H1 (cell line): ENCODE data around the gene EBNA1BP2. TPM values are rescaled to one million over a fixed set of nuclear protein-coding genes. Genes with fewer than 3 reads are reported as not detected.
"Not testable (repeated sequence)": the region's sequence is repeated elsewhere in the genome, so short reads cannot be mapped to it uniquely, and the experiment has no call there.

Experiments used
- CTCF ChIA-PET: fragments of 300-600 bp; sonication (Branson Sonifier 250); formaldehyde crosslinking; loops from one replicate; lab custom pipeline; 2021; ENCODE audit not compliant: partially characterized antibody; lab: Charles Lee
- POLR2A ChIA-PET: fragments of 300-600 bp; sonication (Branson Sonifier 250); formaldehyde crosslinking; loops from one replicate; lab custom pipeline; 2021; ENCODE audit warnings: inconsistent platforms; ENCODE audit not compliant: partially characterized antibody; lab: Charles Lee
- DNase-seq, 2 experiments: peaks; one replicate each; pipeline versions ENCODE4 v3.0.0 to v3.0.0-alpha.2; 2010 to 2022; ENCODE audit warnings: low spot score in 2 of 2, low read depth in 1 of 2, mixed read lengths in 1 of 2
- FAIRE-seq: peaks from 2 replicates; lab custom pipeline; 2011; peaks lifted over from hg19 to GRCh38; lab: Jason Lieb, UNC
- H2AFZ ChIP-seq: 2 replicates; pipeline ENCODE4 v1.8.1; 2012; ENCODE audit warnings: low read length, inconsistent platforms
- H2AK5ac ChIP-seq: 2 replicates; pipeline ENCODE4 v1.6.1; 2013; ENCODE audit warnings: low read depth, low read length
- H2BK120ac ChIP-seq: replicated peaks from 2 replicates; pipeline ENCODE3; 2013; ENCODE audit warnings: low read depth, low read length, inconsistent platforms
- H2BK12ac ChIP-seq: 2 replicates; pipeline ENCODE4 v1.6.1; 2013; ENCODE audit warnings: low read depth, low read length
- H2BK15ac ChIP-seq: 2 replicates; pipeline ENCODE4 v1.6.1; 2013; ENCODE audit warnings: low read length
- H2BK20ac ChIP-seq: 2 replicates; pipeline ENCODE4 v1.6.1; 2013; ENCODE audit warnings: low read length
- H2BK5ac ChIP-seq: 2 replicates; pipeline ENCODE4 v1.6.1; 2013; ENCODE audit warnings: low read depth, low read length
- H3K14ac ChIP-seq: 2 replicates; pipeline ENCODE4 v1.6.1; 2013; ENCODE audit warnings: inconsistent platforms; ENCODE audit not compliant: insufficient read length
- H3K18ac ChIP-seq: 2 replicates; pipeline ENCODE4 v1.6.1; 2013; ENCODE audit warnings: low read length; ENCODE audit errors: extremely low read depth
- H3K23ac ChIP-seq: 2 replicates; pipeline ENCODE4 v1.6.1; 2013; ENCODE audit warnings: inconsistent platforms; ENCODE audit not compliant: insufficient read length
- H3K23me2 ChIP-seq: 2 replicates; pipeline ENCODE4 v1.6.1; 2013; ENCODE audit warnings: low read depth, low read length
- H3K27ac ChIP-seq: 2 replicates; pipeline ENCODE4 v1.6.1; 2011; ENCODE audit warnings: low read depth, low read length, inconsistent platforms
- H3K27me3 ChIP-seq, 4 experiments: replicated peaks in 1 of 4; 1 replicate in 1 of 4; 2 replicates in 3 of 4; pipeline versions ENCODE4 v1.6.1 to v1.8.1; 2011 to 2013; ENCODE audit warnings: low read length in 3 of 4, mild to moderate bottlenecking in 3 of 4, inconsistent platforms in 2 of 4, mixed read lengths in 2 of 4, moderate library complexity in 1 of 4; ENCODE audit not compliant: control insufficient read depth in 3 of 4, insufficient read depth in 3 of 4; ENCODE audit errors: extremely low read depth in 1 of 4
- H3K36me3 ChIP-seq, 4 experiments: 2 replicates each; pipeline versions ENCODE4 v1.6.1 to v1.8.1; 2011 to 2013; ENCODE audit warnings: mild to moderate bottlenecking in 4 of 4, low read length in 3 of 4, moderate library complexity in 2 of 4, control low read depth in 1 of 4, inconsistent platforms in 1 of 4; ENCODE audit not compliant: insufficient read depth in 4 of 4, control insufficient read depth in 2 of 4
- H3K4ac ChIP-seq: replicated peaks from 2 replicates; pipeline ENCODE3; 2013; ENCODE audit warnings: low read length, low read depth, mixed read lengths, inconsistent platforms; ENCODE audit not compliant: insufficient read length
- H3K4me1 ChIP-seq, 4 experiments: replicated peaks in 1 of 4; 1 replicate in 1 of 4; 2 replicates in 3 of 4; pipeline versions ENCODE4 v1.6.1 to v1.8.1; 2011 to 2013; ENCODE audit warnings: low read length in 3 of 4, inconsistent platforms in 2 of 4, mixed read lengths in 1 of 4; ENCODE audit not compliant: insufficient read depth in 4 of 4, control insufficient read depth in 3 of 4
- H3K4me2 ChIP-seq, 2 experiments: 2 replicates each; pipeline versions ENCODE4 v1.6.1 to v1.8.1; 2011 to 2013; ENCODE audit warnings: low read depth in 2 of 2, low read length in 2 of 2, control low read depth in 1 of 2, inconsistent platforms in 1 of 2, mild to moderate bottlenecking in 1 of 2; ENCODE audit not compliant: insufficient read depth in 1 of 2
- H3K4me3 ChIP-seq, 4 experiments: fragments of 200-600, 300-600 bp in 1 of 4; sonication (generic), shearing (Covaris generic), sonication (Bioruptor Twin) in 1 of 4; 2 replicates each; pipeline versions ENCODE4 v1.5.1 to v1.8.1; 2011 to 2016; ENCODE audit warnings: low read length in 4 of 4, low read depth in 3 of 4, control low read depth in 2 of 4, inconsistent platforms in 2 of 4, mild to moderate bottlenecking in 2 of 4, mixed read lengths in 1 of 4, moderate library complexity in 1 of 4; ENCODE audit not compliant: insufficient read depth in 2 of 4; ENCODE audit errors: extremely low read depth in 1 of 4
- H3K56ac ChIP-seq: replicated peaks from 2 replicates; pipeline ENCODE3; 2013; ENCODE audit warnings: low read depth, mild to moderate bottlenecking, mixed read lengths, low read length, inconsistent platforms; ENCODE audit not compliant: insufficient read length
- H3K79me1 ChIP-seq: 2 replicates; pipeline ENCODE4 v1.6.1; 2013; ENCODE audit warnings: low read depth, low read length, control low read depth
- H3K79me2 ChIP-seq, 2 experiments: 2 replicates each; pipeline versions ENCODE4 v1.6.1 to v1.8.1; 2012 to 2013; ENCODE audit warnings: low read length in 2 of 2, mild to moderate bottlenecking in 2 of 2, inconsistent platforms in 1 of 2; ENCODE audit not compliant: insufficient read depth in 2 of 2, control insufficient read depth in 1 of 2
- H3K9ac ChIP-seq, 4 experiments: replicated peaks in 1 of 4; 1 replicate in 1 of 4; 2 replicates in 3 of 4; pipeline versions ENCODE4 v1.6.1 to v1.8.1; 2011 to 2013; ENCODE audit warnings: low read depth in 3 of 4, low read length in 3 of 4, control low read depth in 2 of 4, mild to moderate bottlenecking in 2 of 4, moderate library complexity in 2 of 4, inconsistent platforms in 1 of 4; ENCODE audit errors: extremely low read depth in 1 of 4
- H3K9me3 ChIP-seq, 2 experiments: 2 replicates each; pipeline versions ENCODE4 v1.6.1 to v1.8.1; 2012 to 2013; ENCODE audit warnings: mild to moderate bottlenecking in 2 of 2, moderate library complexity in 2 of 2, control low read depth in 1 of 2, inconsistent platforms in 1 of 2, low read depth in 1 of 2, low read length in 1 of 2, mixed read lengths in 1 of 2; ENCODE audit not compliant: insufficient read depth in 2 of 2
- H4K20me1 ChIP-seq, 2 experiments: replicated peaks in 1 of 2; 2 replicates each; pipeline versions ENCODE3 to v1.8.1; 2011 to 2013; ENCODE audit warnings: inconsistent platforms in 2 of 2, low read length in 2 of 2, mild to moderate bottlenecking in 1 of 2; ENCODE audit not compliant: insufficient read depth in 2 of 2, control insufficient read depth in 1 of 2
- H4K5ac ChIP-seq: 2 replicates; pipeline ENCODE4 v1.6.1; 2013; ENCODE audit warnings: low read length, low read depth, mixed read lengths, inconsistent platforms; ENCODE audit not compliant: insufficient read length
- H4K8ac ChIP-seq: 2 replicates; pipeline ENCODE4 v1.8.0; 2013; ENCODE audit warnings: mild to moderate bottlenecking, moderate library complexity, low read length, inconsistent platforms; ENCODE audit not compliant: insufficient read depth; ENCODE audit errors: extremely low read depth
- H4K91ac ChIP-seq: replicated peaks from 2 replicates; pipeline ENCODE3; 2013; ENCODE audit warnings: low read length, mixed read lengths, inconsistent platforms; ENCODE audit not compliant: insufficient read length
- WGBS, 2 experiments: shearing (Covaris generic) in 1 of 2; methylation state at CpG; one replicate each; pipeline versions ENCODE4 v1.1.6 to v1.1.7; 2013 to 2015; ENCODE audit warnings: low lambda C conversion rate in 2 of 2, mixed read lengths in 2 of 2, inconsistent platforms in 1 of 2, low coverage in 1 of 2, missing lambda C conversion rate in 1 of 2; ENCODE audit not compliant: insufficient replicate concordance in 2 of 2, insufficient coverage in 1 of 2, insufficient read length in 1 of 2; ENCODE audit errors: extremely low coverage in 1 of 2, missing lambda C conversion rate in 1 of 2; 5-methylcytosine and 5-hydroxymethylcytosine counted together
- polyA plus RNA-seq, 7 experiments: library from polyadenylated mRNA; depleted of rRNA in 3 of 7; stranded (reverse) in 5 of 7; unstranded in 2 of 7; fragments of >200 nt in 5 of 7; fragments of 200-250 nt in 2 of 7; gene quantifications; 1 replicate in 5 of 7; 2 replicates in 1 of 7; 4 replicates in 1 of 7; pipeline versions ENCODE4 v1.2.1 to v1.2.3, GENCODE V29; 2011 to 2013; ENCODE audit warnings: missing spikeins in 2 of 7, mixed read lengths in 2 of 7
- total RNA-seq: library from RNA; stranded (reverse); fragmentation: NEBNext Ultra II Directional; extraction: Animal tissue kit (Norgen Biotek cat#: 25700); gene quantifications from 2 replicates; pipeline ENCODE4 v1.2.1, GENCODE V29; 2021

Gene EBNA1BP2
- total and polyA plus RNA-seq, 2 of the 8 experiments (the other 6 are each of a cell fraction or from before 2014, with no cell fraction given), result 31.0 to 104 TPM

DNA sequence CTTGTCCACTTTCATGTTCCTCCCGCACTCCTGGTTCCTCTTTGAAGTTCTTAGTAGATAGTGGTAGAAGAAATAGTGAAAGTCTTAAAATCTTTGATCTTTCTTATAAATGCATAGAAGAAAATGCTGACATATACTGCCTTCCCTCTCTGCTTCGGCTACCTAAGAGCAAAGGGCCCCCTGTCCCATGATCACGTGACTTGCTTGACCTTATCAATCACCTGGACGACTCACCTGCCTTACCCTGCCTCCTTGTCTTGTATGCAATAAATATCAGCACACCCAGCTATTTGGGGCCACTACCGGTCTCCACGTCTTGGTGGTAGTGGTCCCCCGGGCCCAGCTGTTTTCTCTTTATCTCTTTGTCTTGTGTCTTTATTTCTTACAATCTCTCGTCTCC is 32.8 kb downstream of the EBNA1BP2 start:
- H3K14ac ChIP-seq, H3K79me1 ChIP-seq, H2BK15ac ChIP-seq, H3K4me2 ChIP-seq, POLR2A ChIA-PET, H2AK5ac ChIP-seq, H4K91ac ChIP-seq, H3K79me2 ChIP-seq, H4K8ac ChIP-seq, H3K56ac ChIP-seq, H3K23me2 ChIP-seq, H3K18ac ChIP-seq, H3K27ac ChIP-seq, H3K27me3 ChIP-seq, H4K20me1 ChIP-seq, H2AFZ ChIP-seq, CTCF ChIA-PET, H2BK5ac ChIP-seq, H2BK120ac ChIP-seq, FAIRE-seq, H3K4me3 ChIP-seq, H4K5ac ChIP-seq, H3K4ac ChIP-seq, H2BK20ac ChIP-seq, H3K36me3 ChIP-seq, H2BK12ac ChIP-seq, H3K9ac ChIP-seq, DNase-seq, H3K4me1 ChIP-seq, H3K23ac ChIP-seq: not testable (repeated sequence)
- peaks cover 11 to 12% of the 10 kb centered on the region in 2 experiments; a peak in 3 of 4 replicates for H3K9me3 ChIP-seq
- 91% methylated on average over 8 of the region's 8 CpGs; no CpG with 5 or more reads in 1 of the 2 experiments for WGBS, 2 experiments
